NCI-H1930 (cell line): ENCODE data around the gene MUCL3.
"Not testable (repeated sequence)": the region's sequence is repeated elsewhere in the genome, so short reads cannot be mapped to it uniquely, and the experiment has no call there.

ENCODE experiments used
- DNase-seq, 2 experiments: peaks; one replicate each; lab custom pipeline; 2025; lab: John Stamatoyannopoulos, UW

Gene MUCL3

DNA sequence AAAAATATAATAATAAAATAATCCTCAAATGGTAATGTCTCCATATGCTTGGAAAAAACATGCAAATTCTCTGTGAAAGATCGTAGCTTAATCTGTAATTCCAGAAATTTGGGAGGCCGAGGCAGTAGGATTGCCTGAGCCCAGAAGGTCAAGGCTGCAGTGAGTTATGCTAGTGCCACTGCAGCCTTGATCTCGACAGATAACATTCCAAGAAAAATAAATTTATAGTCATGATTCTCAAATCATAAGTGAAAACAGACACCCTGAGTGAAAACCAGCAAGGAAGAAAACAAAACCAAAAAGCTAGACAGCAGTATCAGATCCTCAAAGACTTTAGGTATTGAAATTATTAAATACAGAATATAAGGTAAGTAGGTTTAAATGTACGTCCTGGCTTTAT is 38.9 kb downstream of the MUCL3 start:
- no peak for DNase-seq

DNA sequence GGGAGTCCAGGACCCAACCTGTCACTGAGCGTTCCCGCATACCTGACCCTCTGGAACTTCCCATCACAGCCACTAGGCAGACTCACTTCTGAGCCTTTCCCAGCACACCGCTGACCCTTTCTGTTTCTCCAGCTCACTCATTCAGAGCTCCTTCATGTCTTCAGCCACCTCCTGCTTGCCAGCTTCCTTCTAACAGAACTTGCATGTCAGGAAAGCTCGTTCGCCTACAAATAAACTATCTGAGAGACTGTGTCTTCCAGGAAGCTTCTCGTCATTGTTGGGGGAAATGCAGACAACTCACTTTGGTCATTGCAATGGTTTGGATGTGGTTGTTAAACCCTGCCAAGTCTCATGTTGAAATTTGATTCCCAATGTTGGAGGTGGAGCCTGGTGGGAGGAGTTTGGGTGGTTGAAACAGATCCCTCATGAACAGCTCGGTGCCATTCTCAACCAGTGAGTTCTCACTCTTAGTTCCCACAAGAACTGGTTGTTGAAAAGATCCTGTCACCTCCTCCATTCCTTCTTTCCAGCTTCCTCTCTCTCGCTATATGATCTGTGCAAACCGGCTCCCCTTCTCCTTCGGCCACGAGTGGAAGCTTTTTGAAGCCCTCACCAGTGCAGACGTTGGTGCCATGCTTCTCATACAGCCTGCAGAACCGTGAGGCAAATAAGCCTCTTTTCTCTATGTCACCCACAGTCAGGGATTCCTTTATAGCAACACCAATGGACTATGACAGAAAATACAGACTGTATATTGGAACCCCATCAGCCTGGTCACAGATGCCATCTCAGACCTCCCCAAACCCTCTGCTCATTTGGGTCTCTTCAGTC is 41.4 kb downstream of the MUCL3 start:
- DNase-seq: no peak

DNA sequence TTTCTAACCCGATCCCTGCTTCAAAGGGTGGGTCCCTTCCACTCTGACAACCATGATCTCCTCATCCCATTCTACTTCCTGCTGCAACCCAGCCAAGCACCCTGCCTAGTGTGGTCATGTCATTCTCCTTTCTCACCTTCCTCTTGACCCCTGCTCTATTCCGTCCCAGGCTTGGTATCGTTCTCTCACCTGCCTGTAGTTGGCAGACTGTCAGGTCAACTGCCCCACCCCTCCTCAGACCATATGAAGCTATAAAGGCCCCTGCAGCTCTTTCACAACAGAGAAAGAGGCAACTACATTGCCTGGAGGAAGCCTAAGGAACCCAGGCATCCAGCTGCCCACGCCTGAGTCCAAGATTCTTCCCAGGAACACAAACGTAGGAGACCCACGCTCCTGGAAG is 42.7 kb downstream of the MUCL3 start, which contains the start of gene MUC21:
Gene MUC21 (plus strand): TSS at position 280 of the 400 bp plus-strand sequence. CDS start 241 bp downstream, outside the sequence.
- no peak for DNase-seq

DNA sequence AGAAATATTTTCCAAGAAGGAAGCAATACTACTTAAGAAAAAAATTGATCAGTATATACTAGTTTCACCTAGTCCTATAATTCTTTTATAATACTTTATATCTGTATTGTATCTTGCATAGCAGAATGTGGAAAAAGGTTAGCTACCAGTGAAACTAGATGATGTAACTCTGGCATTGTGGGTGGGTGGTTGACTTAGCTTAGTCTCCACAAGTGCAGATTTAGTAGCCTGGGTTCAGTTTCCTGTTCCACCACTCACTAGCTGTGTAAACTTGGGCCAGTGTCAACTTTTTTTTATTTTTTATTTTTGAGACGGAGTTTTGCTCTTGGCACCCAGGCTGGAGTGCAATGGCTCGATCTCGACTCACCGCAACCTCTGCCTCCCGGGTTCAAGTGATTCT is 44.7 kb downstream of the MUCL3 start:
- no peak for DNase-seq

DNA sequence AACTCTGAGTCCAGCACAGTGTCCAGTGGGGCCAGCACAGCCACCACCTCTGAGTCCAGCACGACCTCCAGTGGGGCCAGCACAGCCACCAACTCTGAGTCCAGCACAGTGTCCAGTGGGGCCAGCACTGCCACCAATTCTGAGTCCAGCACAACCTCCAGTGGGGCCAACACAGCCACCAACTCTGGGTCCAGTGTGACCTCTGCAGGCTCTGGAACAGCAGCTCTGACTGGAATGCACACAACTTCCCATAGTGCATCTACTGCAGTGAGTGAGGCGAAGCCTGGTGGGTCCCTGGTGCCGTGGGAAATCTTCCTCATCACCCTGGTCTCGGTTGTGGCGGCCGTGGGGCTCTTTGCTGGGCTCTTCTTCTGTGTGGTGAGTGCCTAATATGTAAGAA is 46.5 kb downstream of the MUCL3 start:
- no peak for DNase-seq

DNA sequence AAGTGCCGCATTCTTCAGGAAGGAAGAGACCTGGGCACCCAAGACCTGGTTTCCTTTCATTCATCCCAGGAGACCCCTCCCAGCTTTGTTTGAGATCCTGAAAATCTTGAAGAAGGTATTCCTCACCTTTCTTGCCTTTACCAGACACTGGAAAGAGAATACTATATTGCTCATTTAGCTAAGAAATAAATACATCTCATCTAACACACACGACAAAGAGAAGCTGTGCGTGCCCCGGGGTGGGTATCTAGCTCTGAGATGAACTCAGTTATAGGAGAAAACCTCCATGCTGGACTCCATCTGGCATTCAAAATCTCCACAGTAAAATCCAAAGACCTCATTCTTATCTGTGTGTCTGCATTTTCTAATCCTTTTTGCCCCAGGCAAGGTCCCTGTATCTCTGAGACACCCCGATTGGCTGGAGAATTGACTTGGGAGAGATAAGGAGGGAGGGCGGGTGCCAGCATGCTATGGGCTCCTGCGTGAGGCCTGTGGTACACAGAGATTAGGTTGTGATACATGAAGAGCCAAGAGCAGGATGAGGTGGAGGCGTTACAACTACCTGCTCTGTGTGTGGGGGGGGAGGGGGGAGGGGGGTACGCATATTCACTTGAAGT is 47.5 kb downstream of the MUCL3 start:
- no peak for DNase-seq

DNA sequence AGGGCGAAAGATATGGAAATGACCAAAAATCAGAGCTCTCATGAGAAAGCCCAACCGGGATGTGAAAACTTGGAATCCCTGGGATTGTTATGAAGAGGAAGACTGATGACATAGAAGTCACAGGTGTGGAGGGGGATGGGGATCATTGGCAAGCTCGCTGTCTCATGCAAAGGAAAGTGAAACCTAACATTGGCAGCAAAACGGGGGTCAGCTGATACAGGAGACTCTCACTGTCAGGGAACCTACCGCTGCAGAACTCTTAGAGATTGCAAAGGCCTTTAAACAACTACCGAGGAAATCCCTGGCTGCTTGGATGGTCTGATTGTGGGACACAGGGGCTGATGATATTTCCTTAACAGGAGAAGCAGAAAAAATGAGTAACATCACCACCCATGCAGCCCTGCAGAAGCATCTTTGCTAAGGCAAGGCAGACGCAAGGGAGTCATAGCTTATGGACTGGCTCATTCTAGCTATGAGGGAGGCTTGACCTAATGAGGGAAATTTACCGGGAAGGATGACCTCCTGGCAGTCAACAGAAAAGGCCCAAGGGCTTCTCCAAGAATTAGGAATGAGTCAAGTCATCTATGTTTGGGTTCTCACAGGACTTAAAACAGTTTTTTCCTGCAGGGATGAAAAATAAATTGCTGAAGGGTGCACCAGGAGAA is 49.8 kb downstream of the MUCL3 start:
- DNase-seq: no peak

DNA sequence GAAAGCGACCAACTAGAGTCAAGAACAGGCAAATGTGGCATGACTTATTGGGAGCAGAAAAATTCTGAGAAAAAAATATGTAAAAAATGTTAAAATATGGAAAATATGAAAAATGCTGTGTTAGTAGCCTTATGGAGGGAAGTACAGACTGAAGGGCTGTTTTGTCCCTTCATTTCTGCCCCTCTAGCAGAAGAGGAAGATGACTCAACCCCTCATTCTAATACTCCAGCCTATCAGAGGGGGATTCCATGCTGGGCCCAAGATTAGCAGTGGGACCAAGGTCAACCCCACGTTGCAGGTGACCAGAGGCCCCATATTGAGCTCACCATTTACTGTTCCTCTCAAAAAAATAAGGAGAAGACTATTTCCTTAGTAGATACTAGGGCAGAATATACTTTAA is 51.1 kb downstream of the MUCL3 start:
- no peak for DNase-seq

DNA sequence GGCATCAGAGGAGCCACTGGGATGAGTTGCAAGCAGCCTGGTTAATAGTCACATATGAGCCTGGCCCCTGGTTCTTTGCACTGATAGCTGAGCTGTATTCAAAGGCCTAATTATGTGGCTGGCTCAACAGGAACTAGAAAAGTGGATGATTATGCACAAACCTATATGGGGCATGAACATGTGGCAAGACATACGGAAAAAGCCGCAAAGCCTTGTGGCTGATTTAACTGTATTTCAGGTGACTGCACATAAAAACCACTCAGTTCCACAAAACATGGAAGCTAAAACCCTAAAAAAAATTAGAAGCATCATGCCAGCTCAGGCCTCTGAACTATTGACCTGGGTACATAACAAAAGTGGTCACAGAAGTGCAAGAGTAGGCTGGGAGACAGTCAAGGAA is 56.5 kb downstream of the MUCL3 start:
- DNase-seq: no peak

DNA sequence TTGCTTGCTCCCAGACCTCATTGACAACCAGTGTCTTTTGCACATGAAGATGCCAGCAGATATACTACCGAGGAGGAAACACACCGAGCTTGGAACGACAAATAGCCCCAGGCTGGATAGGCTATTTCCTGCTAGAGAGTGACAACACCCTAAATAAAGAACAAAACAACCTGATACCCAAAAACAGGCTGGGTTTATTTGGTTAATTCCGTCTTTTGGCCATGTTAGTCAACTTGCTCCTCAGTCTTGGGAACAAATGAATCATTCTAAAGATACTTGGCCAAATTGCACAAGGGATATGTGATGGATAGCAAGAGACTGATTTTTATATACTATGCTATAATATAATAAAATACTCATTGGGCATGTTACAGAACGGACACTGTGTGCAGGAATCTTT is 58.0 kb downstream of the MUCL3 start:
- DNase-seq: no peak

DNA sequence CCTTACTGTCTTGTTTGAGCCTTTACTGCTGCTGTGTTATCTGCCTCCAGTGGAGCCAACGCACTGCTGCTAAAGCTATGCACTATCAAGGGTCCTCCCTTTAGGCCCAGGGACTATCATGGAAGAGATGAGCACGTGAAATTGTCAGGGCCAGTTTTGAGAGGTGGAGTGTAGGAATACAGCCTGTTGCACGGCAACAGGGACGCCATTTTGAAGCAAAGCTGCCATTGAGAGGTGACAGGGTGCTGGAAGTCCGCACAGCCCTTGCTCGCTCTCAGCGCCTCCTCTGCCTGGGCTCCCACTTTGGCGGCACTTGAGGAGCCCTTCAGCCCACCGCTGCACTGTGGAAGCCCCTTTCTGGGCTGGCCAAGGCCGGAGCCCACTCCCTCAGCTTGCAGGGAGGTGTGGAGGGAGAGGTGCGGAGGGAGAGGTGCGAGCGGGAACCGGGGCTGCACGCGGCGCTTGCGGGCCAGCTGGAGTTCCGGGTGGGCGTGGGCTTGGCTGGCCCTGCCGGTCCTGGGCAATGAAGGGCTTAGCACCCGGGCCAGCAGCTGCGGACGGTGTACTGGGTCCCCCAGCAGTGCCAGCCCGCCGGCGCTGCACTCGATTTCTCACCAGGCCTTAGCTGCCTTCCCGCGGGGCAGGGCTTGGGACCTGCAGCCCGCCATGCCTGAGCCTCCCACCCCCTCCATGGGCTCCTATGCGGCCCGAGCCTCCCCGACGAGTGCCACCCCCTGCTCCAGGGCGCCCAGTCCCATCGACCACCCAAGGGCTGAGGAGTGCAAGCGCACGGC is 59.5 kb downstream of the MUCL3 start:
- DNase-seq: not testable (repeated sequence)

DNA sequence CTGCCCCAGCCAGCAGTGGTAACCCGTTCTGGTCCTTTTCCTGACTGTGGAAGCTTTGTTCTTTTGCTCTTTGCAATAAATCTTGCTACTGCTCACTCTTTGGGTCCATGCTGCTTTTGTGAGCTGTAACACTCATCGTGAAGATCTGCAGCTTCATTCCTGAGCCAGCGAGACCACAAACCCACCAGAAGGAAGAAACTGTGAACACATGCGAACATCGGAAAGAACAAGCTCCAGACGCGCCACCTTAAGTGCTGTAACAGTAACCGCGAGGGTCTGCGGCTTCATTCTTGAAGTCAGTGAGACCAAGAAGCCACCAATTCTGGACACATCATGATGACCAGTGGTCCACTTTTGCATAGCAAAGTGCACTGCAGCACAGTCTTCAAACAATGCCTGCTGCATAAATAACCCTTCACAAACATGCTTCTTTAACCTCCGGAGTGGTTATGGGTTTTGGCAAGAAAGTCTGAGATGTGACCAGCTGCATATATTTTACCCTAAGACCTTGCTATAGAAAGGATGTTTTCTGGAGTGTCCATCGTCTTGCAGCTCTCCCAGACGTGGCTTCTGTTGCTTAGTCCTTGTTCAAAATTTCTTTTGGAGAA is 60.6 kb downstream of the MUCL3 start:
- DNase-seq: no peak

DNA sequence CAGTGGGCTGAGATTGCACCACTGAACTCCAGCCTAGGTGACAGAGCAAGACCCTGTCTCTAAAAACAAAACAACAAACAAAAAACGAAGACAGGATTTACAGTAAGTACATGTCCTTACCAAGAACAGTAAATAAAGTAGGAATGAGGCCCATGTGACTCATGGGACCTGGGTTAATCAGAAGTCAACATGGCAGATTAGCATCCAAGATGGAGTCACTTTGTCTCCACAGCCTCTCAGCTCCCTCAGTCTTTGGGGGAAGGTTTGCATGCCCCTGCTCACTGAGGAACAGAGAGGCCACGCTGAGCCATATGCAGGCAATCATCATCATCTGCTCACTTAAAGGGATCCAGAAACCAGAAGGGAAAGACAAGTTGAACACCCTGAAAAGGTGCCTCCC is 61.7 kb downstream of the MUCL3 start:
- no peak for DNase-seq
